LNCAP (cell line): ENCODE results near the gene STAT6.

Experiments used
- TF ChIP-seq, protein P1 (sequence below): fragments of 450-650 bp; IDR thresholded peaks from 2 replicates; pipeline ENCODE4 v1.5.1; 2017; ENCODE audit warnings: mild to moderate bottlenecking

STAT6 gene

DNA sequence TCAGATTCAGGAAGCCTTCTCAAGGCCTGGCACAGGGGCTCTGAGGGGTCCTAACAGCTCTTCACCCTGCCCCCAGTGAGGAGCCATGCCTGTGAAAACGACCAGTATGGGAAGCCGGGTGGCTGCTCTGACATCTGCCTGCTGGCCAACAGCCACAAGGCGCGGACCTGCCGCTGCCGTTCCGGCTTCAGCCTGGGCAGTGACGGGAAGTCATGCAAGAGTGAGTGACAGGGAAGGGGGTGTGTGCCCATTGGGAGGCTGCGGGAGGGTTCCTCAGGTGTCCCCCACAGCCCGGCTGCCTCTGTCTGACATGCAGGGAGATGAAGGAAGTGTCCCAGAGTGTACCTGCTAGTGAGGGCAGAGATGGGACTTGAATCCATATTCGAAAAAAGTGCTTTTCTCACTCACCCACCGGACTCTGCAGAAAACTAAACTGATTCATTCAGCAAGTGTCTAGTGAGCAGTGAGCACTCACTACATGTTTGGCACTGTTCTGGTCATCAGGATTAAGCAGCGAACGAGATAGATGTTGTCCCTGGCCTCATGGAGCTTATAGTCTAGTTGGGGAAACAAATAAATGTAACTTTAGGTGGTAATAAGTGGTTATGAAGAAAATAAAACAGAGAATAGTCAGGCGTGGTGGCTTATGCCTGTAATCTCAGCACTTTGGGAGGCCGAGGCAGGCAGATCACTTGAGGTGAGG is 45.7 kb upstream of the STAT6 start:
- TF ChIP-seq, protein P1, sequence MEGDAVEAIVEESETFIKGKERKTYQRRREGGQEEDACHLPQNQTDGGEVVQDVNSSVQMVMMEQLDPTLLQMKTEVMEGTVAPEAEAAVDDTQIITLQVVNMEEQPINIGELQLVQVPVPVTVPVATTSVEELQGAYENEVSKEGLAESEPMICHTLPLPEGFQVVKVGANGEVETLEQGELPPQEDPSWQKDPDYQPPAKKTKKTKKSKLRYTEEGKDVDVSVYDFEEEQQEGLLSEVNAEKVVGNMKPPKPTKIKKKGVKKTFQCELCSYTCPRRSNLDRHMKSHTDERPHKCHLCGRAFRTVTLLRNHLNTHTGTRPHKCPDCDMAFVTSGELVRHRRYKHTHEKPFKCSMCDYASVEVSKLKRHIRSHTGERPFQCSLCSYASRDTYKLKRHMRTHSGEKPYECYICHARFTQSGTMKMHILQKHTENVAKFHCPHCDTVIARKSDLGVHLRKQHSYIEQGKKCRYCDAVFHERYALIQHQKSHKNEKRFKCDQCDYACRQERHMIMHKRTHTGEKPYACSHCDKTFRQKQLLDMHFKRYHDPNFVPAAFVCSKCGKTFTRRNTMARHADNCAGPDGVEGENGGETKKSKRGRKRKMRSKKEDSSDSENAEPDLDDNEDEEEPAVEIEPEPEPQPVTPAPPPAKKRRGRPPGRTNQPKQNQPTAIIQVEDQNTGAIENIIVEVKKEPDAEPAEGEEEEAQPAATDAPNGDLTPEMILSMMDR, result no peak

DNA sequence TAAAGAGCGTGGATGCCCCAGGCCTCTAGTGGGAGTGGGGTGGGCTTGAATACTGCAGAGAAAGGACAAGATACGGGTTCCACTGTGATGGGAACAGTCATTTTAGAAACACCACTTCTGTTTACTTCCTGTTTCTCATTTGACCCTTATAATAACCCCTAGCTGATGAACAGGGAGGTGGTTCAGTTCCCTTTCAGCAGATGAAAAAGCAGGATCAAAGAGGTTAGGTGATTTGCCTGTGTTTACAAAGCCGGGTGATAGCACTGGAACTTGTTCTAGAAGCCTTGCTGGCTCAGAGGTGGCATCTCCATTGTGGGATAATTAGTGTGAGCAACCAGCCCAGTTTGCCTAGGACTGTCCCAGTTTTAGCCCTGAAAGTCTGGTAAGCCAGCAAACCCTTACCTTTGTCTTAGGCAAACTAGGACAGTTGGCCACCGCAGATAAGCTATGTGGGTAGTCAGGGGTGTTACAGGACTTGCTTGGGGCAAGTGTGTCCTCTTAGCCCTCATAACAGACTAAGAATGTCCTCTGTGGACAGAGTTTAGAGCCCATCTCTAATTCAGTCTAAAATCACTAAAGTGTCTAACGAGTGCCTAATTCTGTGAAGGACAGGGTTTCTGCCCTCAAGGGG is 43.8 kb upstream of the STAT6 start:
- TF ChIP-seq, protein P1, result no peak

DNA sequence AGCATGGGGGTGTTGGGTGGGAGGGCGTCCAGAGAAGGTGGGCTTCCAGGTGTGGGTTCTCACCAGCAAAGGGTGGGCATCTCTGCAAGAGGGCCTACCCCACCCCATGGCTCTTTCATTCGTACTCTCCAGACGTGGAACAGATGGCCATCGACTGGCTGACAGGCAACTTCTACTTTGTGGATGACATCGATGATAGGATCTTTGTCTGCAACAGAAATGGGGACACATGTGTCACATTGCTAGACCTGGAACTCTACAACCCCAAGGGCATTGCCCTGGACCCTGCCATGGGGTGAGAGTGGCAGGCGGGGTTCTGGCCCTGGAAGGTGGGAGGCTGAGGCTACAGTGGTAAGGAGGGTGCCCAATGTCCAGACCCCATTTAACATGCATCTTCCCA is 42.9 kb upstream of the STAT6 start:
- TF ChIP-seq, protein P1, result no peak

DNA sequence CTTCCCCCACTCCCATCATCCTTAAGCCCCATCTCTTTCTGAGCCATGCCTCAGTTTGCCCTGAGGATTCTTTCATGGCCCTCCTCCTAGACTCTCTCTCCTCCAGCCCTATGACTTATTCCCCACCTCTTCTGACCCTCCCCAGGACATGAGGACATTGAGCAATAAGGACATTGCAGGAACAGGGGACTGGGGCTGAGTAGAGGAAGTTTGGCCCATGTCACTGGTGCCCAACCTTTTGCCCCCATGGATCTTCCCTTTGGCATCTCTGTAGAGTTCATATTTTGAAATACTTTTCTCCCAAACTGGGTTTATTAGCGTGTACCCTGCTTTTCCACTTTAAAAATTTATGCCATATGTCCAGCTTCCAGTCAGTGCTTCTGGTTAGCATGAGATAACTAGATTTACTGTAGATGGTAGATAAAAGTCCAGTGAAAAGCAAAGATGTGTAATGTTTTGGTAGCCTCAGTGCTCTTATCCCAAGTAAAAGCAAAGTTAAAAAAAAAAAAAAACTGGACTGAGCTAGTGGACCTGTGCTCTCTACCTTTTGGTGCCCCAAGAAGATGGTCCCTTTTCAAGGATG is 42.3 kb upstream of the STAT6 start:
- TF ChIP-seq, protein P1, result no peak

DNA sequence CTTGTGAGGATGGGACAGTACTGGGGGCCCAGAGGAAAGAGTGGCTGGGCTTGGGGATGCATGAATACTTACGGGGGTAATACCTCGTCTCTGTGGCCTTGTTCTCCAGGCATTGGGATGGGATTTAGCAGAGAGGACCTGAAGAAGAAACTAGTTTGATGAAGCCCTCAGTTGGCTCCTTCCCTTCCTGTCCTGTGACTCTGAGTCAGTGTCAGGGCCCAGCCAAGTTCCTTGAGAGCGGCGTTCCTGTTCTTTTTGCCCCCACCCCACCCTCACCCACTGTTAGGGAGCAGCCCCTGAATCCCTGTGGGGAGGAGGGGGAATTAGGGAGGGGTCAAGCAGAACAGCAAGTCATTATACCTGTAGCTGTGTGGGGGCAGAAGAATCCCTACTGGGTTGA is 41.5 kb upstream of the STAT6 start:
- TF ChIP-seq, protein P1, result no peak

DNA sequence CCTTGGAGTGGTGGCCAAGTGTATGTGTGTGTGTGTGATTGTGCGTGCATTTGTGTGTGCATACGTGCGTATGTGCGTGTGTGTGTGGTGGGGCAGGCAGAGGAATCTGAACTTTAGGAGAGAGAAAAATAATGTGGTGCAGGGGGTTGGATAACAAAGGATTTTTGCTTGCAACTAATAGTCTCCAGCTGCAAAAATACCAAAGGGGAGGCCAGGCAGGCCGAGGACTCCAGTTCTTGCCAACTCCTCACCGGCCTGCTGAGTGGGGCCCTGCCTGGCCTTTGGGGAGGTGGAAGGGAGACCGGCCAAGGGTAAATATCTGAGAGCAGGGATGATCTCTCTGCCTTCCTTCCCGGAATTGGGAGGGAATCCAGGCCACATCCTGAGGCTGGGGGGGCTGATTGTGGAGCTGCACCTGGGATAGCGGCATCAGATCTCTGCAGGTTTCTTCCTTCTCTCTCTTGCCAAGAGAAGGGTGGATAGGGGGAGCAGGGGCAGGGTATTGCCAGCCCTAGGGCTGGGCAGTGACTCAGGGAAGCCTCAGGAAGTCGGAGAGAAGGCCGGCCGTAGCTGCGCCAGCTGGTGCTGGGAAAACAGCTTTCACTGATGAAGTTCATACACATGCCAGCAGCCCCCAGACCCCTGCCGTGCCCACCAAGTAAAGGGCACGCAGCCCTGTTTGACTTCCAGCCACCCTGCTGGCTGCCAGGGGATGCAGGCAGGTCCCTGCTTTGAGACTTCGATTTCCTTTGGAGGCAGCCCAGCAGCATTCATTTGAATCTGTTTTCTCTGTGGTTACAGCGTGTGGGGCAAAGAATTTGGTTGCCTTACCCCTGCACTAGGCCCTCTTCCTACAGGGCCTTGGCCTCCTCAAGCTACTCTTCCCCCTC is 40.8 kb upstream of the STAT6 start:
- TF ChIP-seq, protein P1, result no peak

DNA sequence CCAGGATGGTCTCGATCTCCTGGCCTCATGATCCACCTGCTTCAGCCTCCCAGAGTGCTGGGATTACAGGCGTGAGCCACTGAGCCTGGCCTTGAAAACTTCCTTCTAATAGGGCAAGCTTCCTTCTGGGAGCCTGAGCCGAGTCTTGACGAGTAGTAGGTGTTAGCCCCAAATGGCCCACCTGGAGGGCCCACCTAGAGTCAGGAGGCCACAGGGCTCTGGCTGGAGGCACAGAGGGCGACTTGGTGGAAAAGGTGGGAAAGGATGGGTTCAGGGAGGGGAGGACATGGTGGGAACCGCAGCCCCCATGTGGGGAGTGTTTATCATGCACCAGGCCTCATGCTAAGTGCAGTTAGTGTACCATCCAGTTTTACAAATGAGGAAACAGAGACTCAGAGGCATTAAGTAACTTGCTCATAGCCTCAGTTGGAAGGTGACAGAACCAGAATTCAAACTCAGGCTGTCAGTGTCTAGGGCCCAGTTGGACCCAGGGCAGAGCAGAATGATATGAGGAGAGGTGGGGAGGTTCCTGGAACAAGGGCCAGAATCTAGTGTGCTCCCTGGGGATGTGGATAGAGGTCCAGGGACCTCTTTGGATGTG is 39.3 kb upstream of the STAT6 start:
- TF ChIP-seq, protein P1, result no peak
